NB4 (cell line): Measurements from ENCODE around the gene AQP9.
"Not testable (repeated sequence)": the region's sequence is repeated elsewhere in the genome, so short reads cannot be mapped to it uniquely, and the experiment has no call there.

Experiments
- DNase-seq: peaks from one replicate; pipeline ENCODE4 v3.0.0; 2010; ENCODE audit warnings: low read depth
- H3K4me3 ChIP-seq: one replicate; pipeline ENCODE4 v1.5.1; 2011; ENCODE audit warnings: mild to moderate bottlenecking, low read depth, low read length, moderate library complexity
- CTCF ChIP-seq: IDR thresholded peaks from one replicate; pipeline ENCODE4 v1.5.1; 2012; ENCODE audit warnings: low read depth, low read length
- MAX ChIP-seq: IDR thresholded peaks from 2 replicates; pipeline ENCODE4 v1.6.1; 2011; ENCODE audit warnings: low read depth, low read length
- MYC ChIP-seq: IDR thresholded peaks from 2 replicates; pipeline ENCODE4 v1.6.1; 2011; ENCODE audit warnings: low read depth, low read length
- POLR2A ChIP-seq: IDR thresholded peaks from 2 replicates; pipeline ENCODE4 v1.6.1; 2011; ENCODE audit warnings: mild to moderate bottlenecking; ENCODE audit not compliant: insufficient read length; ENCODE audit errors: extremely low read depth

AQP9 gene

GRCh38 chr15:58182460-58183163 lies 44.4 kb downstream of the AQP9 start:
- peak; percentile 53 for DNase-seq
- peak; percentile 80 for TF ChIP-seq CTCF
- TF ChIP-seq POLR2A = no peak
- TF ChIP-seq MAX = no peak
- no peak overlapping the region for H3K4me3 ChIP-seq

GRCh38 chr15:58185439-58185838 lies 47.3 kb downstream of the AQP9 start:
- TF ChIP-seq CTCF = no peak
- no peak for TF ChIP-seq MYC
- no peak for TF ChIP-seq POLR2A
- TF ChIP-seq MAX = no peak
- peak; percentile 8 for DNase-seq
- no peak overlapping the region for H3K4me3 ChIP-seq

GRCh38 chr15:58189148-58189811 lies 51.1 kb downstream of the AQP9 start:
- no peak overlapping the region for H3K4me3 ChIP-seq
- DNase-seq = no peak
- TF ChIP-seq MYC (no peak), CTCF (no peak)

GRCh38 chr15:58190419-58190818 lies 52.2 kb downstream of the AQP9 start:
- H3K4me3 ChIP-seq = no peak overlapping the region
- TF ChIP-seq CTCF (no peak), POLR2A (no peak), MAX (no peak), MYC (no peak)
- DNase-seq = no peak

- H3K4me3 ChIP-seq, DNase-seq: not testable (repeated sequence)
Observed at GRCh38 chr15:58193636-58194035, 55.5 kb downstream of the AQP9 start.

GRCh38 chr15:58200739-58201138 lies 62.6 kb downstream of the AQP9 start:
- TF ChIP-seq CTCF = no peak
- no peak for TF ChIP-seq MAX
- no peak for TF ChIP-seq POLR2A
- no peak for TF ChIP-seq MYC
- H3K4me3 ChIP-seq = no peak overlapping the region
- no peak for DNase-seq
